ENCODE data around the gene CYP2W1. TPM values are rescaled to one million over a fixed set of nuclear protein-coding genes. Genes with fewer than 3 reads are reported as not detected.

The CYP2W1 gene
- total RNA-seq, 1 experiment from 2014 or later = not detected

DNA sequence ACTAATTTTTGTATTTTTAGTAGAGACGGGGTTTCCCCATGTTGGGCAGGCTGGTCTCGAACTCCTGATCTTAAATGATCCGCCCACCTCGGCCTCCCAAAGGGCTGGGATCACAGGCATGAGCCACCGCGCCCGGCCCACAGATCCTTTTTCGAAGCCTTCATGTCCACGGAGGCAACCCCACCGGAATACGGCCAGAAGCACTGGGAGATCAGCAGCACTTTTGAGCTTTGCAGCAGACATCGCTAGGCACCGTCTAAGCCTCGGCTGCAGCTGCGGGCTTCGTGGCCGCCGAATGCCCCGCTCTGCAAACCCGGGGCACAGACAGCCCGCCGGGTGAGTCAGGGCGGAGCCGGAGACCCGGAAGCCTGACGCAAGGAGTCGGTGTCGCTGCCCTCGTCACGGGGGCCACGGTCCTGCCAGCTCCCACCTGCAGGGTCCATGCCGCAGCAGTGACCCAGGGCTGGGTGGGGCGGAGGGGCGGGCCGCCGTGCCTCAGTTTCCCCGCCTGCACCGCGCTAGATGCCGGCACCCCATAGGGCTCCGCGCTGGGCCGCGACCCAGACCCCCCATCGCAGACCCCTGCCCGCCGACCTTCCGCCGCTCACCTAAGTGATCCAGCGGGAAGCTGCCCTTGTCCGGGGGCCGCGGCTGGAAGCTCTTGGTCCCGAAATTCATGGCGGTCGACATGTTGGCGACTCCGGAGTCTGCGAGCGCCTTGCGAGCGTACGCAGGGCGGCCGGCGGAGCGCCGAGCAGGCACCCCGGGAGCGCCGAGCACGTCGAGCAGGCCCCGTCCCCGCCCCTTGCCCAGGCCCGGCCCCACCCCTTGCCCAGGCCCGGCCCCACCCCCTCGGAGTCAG lies 7.9 kb upstream of the CYP2W1 start, which contains the start of gene COX19:
Gene COX19 (minus strand): TSS at position 730 of the 862 bp plus-strand sequence. CDS start 40 bp downstream, at position 690.
- intact Hi-C loops (cut with micrococcal nuclease) = no loop called here
- no peaks in the 10 kb centered on the region for H3K9me2 ChIP-seq (ENCODE audit: insufficient read depth)
- H3K9me3 ChIP-seq (ENCODE audit: control insufficient read depth in 1 of 2, insufficient read depth in 1 of 2, low read depth in 1 of 2, low read length in 2 of 2) = no peaks in the 10 kb centered on the region; a peak in 1 of 4 replicates
- DNase-seq (ENCODE audit: low read depth, low spot score) = peak; percentile 67
- H3K4me1 ChIP-seq (ENCODE audit: control insufficient read depth in 1 of 2, insufficient read depth in 2 of 2, low read length in 2 of 2) = peaks cover 0 to 5% of the 10 kb centered on the region in 2 experiments; a peak in 2 of 4 replicates
- CTCF ChIA-PET = interaction anchor here (1.3 to 2.4 kb wide), 2 partner anchors 18 to 201 kb away, joined by 5 to 12 read pairs; no protein-coding TSS in a partner anchor
- H4K20me1 ChIP-seq (ENCODE audit: insufficient read depth) = peaks cover 10% of the 10 kb centered on the region; the same call in 1 of the 2 replicates
- RAD21 ChIA-PET (ENCODE audit: low non-redundant PET in 1 of 2, low total read pairs in 2 of 2, uncharacterized antibody in 2 of 2, unreplicated experiment in 2 of 2) = interaction anchor here (0.6 to 0.8 kb wide), 2 partner anchors 30 to 73 kb away, joined by 3 to 5 read pairs; no protein-coding TSS in a partner anchor
- H3K79me2 ChIP-seq (ENCODE audit: insufficient read depth, low read length) = peaks cover 49% of the 10 kb centered on the region
- H3K4me2 ChIP-seq (ENCODE audit: low read length) = peak within 1 kb of the TSS; percentile 98
- H3K27ac ChIP-seq (ENCODE audit: low read depth, low read length) = peak within 1 kb of the TSS; percentile 79
- POLR2A ChIA-PET = interaction anchor here (0.6 to 1.5 kb wide), 2 partner anchors 30 to 488 kb away, joined by 4 read pairs; no protein-coding TSS in a partner anchor
- H2AFZ ChIP-seq (ENCODE audit: low read depth, low read length, poor library complexity, severe bottlenecking) = no peak within 1 kb of the TSS
- H3K9ac ChIP-seq (ENCODE audit: low read length) = peak within 1 kb of the TSS; percentile 96
- peaks cover 18 to 20% of the 10 kb centered on the region in 2 experiments; a peak in 3 of 4 replicates for H3K36me3 ChIP-seq (ENCODE audit: control insufficient read depth in 1 of 2, insufficient read depth in 2 of 2, low read length in 2 of 2)
- no peaks in the 10 kb centered on the region for H3K27me3 ChIP-seq (ENCODE audit: insufficient read depth, low read length)
- ATAC-seq = peak; percentile 90
- H3K4me3 ChIP-seq (replicated peaks in 1 of 2; ENCODE audit: low read depth in 1 of 2, low read length in 2 of 2) = peak within 1 kb of the TSS; percentile 97
- TSS peak; percentile 40 for BruUV-seq (replicated peaks)
- no peak for TF ChIP-seq EGR1 (IDR thresholded peaks at IDR 0.05; ENCODE audit: low read depth)
- TF ChIP-seq, protein P1, sequence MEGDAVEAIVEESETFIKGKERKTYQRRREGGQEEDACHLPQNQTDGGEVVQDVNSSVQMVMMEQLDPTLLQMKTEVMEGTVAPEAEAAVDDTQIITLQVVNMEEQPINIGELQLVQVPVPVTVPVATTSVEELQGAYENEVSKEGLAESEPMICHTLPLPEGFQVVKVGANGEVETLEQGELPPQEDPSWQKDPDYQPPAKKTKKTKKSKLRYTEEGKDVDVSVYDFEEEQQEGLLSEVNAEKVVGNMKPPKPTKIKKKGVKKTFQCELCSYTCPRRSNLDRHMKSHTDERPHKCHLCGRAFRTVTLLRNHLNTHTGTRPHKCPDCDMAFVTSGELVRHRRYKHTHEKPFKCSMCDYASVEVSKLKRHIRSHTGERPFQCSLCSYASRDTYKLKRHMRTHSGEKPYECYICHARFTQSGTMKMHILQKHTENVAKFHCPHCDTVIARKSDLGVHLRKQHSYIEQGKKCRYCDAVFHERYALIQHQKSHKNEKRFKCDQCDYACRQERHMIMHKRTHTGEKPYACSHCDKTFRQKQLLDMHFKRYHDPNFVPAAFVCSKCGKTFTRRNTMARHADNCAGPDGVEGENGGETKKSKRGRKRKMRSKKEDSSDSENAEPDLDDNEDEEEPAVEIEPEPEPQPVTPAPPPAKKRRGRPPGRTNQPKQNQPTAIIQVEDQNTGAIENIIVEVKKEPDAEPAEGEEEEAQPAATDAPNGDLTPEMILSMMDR (IDR thresholded peaks at IDR 0.05 in 2 of 3, conservative IDR thresholded peaks at IDR 0.05 in 1 of 3; ENCODE audit: borderline replicate concordance in 1 of 3, insufficient read depth in 1 of 3, low read depth in 2 of 3, low read length in 2 of 3) = no peak
- TF ChIP-seq TCF7L2 (IDR thresholded peaks at IDR 0.05; ENCODE audit: borderline replicate concordance, extremely low read depth, insufficient read depth, insufficient read length) = no peak
- no peak for TF ChIP-seq EZH2 (IDR thresholded peaks at IDR 0.05)
- no peak for TF ChIP-seq CEBPB (IDR thresholded peaks at IDR 0.05; ENCODE audit: low read depth)
- no peak for TF ChIP-seq FOSL1 (IDR thresholded peaks at IDR 0.05; ENCODE audit: low read depth)
- no peak for TF ChIP-seq SIN3A (IDR thresholded peaks at IDR 0.05; ENCODE audit: low read depth)
- TF ChIP-seq, protein P2, sequence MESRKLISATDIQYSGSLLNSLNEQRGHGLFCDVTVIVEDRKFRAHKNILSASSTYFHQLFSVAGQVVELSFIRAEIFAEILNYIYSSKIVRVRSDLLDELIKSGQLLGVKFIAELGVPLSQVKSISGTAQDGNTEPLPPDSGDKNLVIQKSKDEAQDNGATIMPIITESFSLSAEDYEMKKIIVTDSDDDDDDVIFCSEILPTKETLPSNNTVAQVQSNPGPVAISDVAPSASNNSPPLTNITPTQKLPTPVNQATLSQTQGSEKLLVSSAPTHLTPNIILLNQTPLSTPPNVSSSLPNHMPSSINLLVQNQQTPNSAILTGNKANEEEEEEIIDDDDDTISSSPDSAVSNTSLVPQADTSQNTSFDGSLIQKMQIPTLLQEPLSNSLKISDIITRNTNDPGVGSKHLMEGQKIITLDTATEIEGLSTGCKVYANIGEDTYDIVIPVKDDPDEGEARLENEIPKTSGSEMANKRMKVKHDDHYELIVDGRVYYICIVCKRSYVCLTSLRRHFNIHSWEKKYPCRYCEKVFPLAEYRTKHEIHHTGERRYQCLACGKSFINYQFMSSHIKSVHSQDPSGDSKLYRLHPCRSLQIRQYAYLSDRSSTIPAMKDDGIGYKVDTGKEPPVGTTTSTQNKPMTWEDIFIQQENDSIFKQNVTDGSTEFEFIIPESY (IDR thresholded peaks at IDR 0.05; ENCODE audit: extremely low read depth, insufficient replicate concordance, low read length) = no peak
- TF ChIP-seq, protein P3, sequence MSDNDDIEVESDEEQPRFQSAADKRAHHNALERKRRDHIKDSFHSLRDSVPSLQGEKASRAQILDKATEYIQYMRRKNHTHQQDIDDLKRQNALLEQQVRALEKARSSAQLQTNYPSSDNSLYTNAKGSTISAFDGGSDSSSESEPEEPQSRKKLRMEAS (IDR thresholded peaks at IDR 0.05) = peak; percentile 31; the same call in 1 of the 2 replicates
- TF ChIP-seq CBX3 (IDR thresholded peaks at IDR 0.05; ENCODE audit: low read depth) = no peak
- no peak for TF ChIP-seq JUND (IDR thresholded peaks at IDR 0.05)
- peak; percentile 93 for TF ChIP-seq POLR2AphosphoS5 (IDR thresholded peaks at IDR 0.05; ENCODE audit: low read depth, low read length)
- no peak; the same call in 1 of the 2 replicates for TF ChIP-seq SP1 (IDR thresholded peaks at IDR 0.05; ENCODE audit: low read depth)
- TF ChIP-seq, protein P4, sequence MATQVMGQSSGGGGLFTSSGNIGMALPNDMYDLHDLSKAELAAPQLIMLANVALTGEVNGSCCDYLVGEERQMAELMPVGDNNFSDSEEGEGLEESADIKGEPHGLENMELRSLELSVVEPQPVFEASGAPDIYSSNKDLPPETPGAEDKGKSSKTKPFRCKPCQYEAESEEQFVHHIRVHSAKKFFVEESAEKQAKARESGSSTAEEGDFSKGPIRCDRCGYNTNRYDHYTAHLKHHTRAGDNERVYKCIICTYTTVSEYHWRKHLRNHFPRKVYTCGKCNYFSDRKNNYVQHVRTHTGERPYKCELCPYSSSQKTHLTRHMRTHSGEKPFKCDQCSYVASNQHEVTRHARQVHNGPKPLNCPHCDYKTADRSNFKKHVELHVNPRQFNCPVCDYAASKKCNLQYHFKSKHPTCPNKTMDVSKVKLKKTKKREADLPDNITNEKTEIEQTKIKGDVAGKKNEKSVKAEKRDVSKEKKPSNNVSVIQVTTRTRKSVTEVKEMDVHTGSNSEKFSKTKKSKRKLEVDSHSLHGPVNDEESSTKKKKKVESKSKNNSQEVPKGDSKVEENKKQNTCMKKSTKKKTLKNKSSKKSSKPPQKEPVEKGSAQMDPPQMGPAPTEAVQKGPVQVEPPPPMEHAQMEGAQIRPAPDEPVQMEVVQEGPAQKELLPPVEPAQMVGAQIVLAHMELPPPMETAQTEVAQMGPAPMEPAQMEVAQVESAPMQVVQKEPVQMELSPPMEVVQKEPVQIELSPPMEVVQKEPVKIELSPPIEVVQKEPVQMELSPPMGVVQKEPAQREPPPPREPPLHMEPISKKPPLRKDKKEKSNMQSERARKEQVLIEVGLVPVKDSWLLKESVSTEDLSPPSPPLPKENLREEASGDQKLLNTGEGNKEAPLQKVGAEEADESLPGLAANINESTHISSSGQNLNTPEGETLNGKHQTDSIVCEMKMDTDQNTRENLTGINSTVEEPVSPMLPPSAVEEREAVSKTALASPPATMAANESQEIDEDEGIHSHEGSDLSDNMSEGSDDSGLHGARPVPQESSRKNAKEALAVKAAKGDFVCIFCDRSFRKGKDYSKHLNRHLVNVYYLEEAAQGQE (IDR thresholded peaks at IDR 0.05; ENCODE audit: low read depth) = no peak
- TF ChIP-seq YY1 (IDR thresholded peaks at IDR 0.05; ENCODE audit: extremely low read depth, insufficient replicate concordance, low read depth, low read length) = peak; percentile 90
- TF ChIP-seq EZH2phosphoT487 (IDR thresholded peaks at IDR 0.05; ENCODE audit: borderline replicate concordance) = no peak
- peak; percentile 23; the same call in 1 of the 2 replicates for TF ChIP-seq ZFX (IDR thresholded peaks at IDR 0.05)
- no peak for TF ChIP-seq POLR2A (IDR thresholded peaks at IDR 0.05; ENCODE audit: borderline replicate concordance, extremely low read depth, insufficient read depth, insufficient read length)
